OCI-LY3 (cell line): ENCODE results near the gene C20orf173.

Experiments
- EZH2phosphoT487 ChIP-seq: fragments of 200-600 bp; shearing (Covaris generic); IDR thresholded peaks from 2 replicates; pipeline ENCODE4 v1.6.1; 2018; ENCODE audit warnings: antibody characterized with exemption, mixed run types, low read depth
- TF ChIP-seq, protein P1 (sequence below): fragments of 200-600, 300-600 bp; sonication (generic); IDR thresholded peaks from 2 replicates; pipeline ENCODE4 v1.5.1; 2014; ENCODE audit warnings: antibody characterized with exemption, low read length, low read depth

DNA sequence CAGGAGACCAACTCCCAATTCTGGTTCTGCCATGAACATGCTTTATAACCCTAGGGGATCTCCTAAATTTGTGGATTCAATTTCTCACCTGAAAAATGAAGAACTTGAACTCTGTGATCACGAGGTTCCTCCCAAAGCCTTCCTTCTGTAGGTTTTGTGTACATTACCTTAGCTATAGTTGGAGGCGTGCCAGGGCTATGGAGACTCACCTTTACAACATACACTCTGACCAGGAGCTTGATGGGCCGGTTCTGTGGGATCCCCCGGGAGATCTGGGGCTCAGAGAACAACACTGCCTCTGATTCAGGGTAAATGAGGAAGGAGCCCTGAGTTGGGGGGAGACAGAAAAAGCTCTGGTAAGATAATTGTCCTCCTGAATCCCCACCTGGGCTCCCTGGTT lies 46.5 kb upstream of the C20orf173 start:
- TF ChIP-seq, protein P1, sequence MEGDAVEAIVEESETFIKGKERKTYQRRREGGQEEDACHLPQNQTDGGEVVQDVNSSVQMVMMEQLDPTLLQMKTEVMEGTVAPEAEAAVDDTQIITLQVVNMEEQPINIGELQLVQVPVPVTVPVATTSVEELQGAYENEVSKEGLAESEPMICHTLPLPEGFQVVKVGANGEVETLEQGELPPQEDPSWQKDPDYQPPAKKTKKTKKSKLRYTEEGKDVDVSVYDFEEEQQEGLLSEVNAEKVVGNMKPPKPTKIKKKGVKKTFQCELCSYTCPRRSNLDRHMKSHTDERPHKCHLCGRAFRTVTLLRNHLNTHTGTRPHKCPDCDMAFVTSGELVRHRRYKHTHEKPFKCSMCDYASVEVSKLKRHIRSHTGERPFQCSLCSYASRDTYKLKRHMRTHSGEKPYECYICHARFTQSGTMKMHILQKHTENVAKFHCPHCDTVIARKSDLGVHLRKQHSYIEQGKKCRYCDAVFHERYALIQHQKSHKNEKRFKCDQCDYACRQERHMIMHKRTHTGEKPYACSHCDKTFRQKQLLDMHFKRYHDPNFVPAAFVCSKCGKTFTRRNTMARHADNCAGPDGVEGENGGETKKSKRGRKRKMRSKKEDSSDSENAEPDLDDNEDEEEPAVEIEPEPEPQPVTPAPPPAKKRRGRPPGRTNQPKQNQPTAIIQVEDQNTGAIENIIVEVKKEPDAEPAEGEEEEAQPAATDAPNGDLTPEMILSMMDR, result no peak
- no peak for TF ChIP-seq EZH2phosphoT487
